Stimulated activated CD4-positive, alpha-beta T cell treated with anti-CD3 and anti-CD28 coated beads, TNF-alpha, amount 100 ng/mL, for 1 hour (primary cell): ENCODE results near the gene CHAD.

Source experiments
- DNase-seq, 3 donors: peaks; one replicate each; pipeline ENCODE4 v3.0.0-alpha.2; 2020; ENCODE audit warnings: low read depth in 3 of 3, low spot score in 1 of 3

Gene CHAD

DNA sequence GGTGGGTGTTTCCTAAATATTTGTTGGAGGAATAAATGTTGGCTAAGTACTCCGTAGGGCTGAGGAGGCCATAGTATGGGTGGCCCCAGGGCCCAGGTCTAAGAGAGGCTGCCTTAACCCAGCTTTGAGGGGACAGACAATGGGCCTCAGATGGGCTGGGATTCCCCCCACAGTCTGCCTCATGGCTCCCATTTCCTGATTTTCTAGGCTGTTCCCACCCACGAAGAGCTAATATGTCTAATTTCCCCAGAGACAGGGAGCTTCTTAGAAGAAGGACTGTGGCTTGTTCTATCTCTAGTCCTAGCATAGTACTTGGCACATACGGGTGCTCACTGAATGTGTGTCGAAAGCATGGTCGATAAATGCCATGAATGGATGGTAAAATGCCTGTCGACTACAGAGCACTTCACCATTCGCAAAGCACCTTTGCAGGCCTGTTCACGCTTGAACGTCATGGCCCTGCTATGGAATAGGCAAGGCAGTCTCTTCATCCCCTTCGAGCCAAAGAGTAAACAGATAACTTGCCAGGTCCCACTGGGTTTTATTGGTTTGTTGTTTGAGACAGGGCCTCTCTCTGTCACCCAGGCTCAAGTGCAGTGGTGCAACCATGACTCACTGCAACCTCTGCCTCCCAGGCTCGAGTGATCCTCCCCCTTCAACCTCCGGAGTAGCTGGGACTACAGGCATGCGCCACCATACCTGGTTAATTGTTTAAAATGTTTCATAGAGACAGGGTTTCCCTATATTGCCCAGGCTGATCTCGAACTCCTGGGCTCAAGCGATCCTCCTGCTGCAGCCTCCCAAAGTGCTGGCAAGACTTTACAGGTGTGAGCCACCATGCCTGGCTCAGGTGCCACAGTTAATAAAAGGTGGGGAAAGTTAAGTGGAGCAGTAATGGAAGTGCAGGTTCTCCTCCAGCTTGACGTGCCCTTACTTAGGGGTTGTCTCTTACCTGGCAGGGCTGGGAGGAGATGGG lies 9.7 kb downstream of the CHAD start:
- no peak for DNase-seq

DNA sequence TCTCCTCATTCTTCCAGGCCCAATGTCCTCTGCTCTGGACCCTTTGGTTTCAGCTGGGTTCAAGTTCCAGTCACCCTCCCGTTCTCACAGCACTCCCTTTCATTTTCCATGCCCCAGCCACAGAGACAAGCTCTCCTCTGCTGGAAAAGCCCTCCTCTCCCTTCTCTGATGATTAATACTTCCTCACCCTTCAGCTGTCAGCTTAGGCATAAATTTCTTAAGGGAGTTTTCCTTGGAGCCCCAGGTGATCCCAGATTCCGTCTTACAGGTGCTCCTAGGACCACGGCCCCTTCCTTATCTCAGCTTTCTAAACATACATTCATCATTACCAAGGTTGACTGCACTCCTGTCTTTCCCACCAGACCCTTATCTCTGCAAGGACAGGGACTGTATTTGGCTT lies 10.4 kb downstream of the CHAD start:
- no peak for DNase-seq

DNA sequence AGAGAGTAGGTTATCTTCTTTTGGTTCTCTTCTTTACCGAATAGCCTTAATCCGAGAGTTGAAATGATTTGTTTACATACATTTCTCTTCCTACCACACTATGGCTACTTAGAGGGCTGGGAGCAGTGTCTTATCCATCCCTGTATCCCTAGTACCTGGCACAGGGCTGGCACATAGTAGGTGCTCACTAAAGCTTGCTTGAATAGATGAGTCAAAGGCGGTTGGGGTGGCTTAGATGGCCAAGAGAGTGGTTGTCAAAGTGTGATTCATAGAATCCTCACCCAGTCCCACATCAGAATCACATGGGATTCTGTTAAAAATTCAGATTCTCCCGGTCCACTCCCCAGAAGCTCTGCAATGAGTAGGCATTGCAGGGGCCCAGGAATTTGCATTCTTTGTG lies 11.1 kb downstream of the CHAD start:
- DNase-seq: no peak

DNA sequence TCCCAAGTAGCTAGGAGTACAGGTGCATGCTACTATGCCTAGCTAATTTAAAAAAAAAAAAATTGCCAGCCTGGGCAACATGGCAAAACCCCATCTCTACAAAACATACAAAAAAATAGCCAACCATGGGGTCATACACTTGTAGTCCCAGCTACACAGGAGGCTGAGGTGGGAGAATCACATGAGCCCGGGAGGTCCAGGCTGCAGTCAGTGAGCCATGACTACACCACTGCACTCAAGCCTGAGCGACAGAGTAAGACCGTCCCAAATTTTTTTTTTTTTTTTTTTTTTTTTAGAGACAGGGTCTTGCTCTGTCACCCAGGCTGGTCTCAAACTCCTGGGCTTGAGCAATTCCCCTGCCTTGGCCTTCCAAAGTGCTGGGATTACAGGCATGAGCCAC lies 14.8 kb downstream of the CHAD start:
- no peak for DNase-seq

DNA sequence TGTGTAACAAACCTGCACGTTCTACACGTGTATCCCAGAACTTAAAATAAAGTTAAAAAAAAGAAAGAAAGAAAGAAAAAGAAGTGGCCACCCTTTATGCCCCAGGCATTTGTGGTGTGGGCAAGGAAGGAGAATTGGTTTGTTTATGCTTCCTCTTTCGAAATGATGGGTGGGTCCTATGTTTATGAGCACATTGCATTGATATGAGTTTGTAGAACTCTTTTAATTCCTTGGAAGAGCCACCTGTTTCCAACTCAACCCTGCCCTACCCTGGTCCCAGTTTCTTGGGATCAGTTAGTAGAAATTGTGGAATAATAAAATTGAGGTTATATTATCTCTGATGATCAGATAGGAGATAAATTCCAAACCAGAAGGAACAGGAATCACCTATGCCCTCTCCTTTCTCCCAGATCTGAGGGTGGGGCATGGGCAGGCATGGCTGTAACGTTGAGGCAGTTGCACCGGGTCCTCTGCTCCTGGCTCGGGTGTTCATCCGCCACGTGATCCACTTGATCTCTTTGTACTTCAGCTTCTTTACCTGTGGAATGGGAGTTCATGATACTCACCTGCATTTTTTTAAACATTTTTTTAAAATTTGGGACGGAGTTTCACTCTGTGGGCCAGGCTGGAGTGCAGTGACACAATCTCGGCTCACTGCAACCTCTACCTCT lies 15.9 kb downstream of the CHAD start:
- DNase-seq: no peak

DNA sequence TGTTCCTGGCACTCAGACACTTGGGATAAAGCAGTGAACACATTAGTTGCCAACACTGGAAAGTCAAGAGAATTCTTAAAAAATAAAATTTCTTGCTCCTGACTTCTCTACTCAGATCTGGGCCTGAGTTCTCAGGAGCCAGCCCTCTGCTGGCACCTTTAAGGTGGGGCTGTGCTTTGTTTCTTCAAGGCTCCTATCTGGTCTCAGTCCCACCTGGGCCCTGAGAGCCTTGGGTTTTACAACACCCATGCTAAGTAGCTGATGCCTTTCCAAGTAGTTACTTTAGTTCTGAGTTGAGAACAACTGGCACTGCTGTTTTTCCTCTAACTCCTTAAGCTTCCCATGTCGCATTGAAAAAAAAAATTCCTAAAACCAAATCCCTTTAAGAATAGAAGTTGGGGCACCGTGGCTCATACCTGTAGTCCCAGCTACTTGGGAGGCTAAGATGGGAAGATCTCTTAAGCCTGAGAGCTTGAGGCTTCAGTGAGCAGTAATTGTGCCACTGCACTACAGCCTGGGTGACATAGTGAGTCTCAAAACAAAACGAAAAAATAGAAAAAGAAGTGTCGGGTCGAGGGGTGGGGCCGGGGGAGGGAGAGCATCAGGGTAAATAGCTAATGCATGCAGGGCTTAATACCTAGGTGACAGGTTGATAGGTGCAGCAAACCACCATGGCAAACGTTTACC lies 16.6 kb downstream of the CHAD start:
- DNase-seq: no peak

DNA sequence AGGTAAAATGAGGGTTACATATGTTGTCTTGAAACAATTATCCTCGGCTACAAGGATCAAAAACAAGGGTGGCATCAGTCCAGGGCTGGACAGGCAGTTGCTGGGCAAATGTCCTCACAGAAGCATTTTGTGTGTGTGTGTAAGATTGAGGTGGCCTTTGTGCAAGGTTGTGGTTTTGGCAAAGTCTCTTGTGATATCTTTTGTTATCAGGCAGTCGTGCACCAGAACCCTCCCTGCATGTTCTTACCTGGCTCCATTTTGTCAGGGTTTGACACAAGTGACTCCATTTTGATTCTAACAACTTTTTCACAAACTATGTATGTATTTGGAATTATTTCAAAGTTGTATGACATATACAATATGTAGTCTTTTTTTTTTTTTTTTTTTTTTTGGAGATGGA lies 20.0 kb downstream of the CHAD start:
- no peak for DNase-seq

DNA sequence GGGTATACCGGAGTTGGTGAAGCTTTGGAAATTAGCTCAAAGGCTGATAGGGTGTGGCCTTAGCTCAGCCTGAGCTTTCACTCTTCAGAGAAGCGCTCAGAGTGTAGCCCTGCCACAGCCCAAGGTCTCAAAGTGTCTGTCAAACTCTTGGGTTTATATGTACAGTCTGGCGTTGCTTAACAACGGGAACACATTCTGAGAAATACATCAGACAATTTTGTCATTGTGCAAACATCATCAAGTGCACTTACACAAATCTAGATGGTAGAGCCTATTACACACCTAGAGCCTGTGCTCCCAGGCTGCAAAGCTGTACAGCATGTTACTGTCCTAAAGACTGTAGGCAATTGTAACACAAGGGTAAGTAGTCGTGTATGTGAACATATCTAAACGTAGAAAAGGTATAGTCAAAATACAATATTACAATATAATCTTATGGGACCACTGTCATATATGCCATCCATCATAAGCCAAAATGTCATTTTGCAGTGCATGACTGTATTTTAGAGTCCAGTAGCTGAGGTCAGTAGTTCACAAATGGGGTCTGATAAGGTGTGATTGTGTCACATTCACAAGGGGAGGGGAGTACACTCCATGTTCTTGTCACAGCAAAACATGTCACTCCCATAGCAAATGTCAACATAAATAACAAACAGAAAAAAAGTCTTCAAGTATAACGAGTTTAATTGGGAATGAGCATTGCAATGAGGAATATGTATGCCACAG lies 20.6 kb downstream of the CHAD start:
- no peak for DNase-seq

DNA sequence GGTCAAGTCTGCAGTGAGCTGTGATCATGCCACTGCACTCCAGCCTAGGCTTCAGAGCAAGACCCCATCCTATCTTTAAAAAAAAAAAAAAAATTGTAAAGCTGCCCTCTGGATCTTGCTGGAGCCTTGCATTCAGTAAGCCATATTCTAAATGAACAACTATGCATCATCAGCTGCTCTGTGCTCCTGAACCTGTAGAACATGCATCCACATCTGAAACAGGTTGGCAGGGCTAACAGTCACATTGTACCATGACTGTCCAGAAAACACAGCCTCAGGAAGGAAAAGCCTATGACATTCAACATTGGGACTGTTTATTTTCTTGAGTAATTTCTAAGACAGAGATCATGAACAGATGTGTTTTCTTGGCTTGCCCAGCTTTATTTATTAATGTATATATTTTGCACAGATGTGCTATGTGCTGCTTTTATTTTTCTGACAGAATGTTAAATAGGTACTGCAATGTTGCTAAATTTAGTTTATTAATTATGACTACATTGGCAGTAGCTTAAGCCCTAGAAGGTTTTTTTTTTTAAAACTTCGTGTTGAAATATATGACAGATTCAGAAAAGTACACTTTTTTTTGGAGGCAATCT lies 22.9 kb downstream of the CHAD start:
- DNase-seq: no peak

DNA sequence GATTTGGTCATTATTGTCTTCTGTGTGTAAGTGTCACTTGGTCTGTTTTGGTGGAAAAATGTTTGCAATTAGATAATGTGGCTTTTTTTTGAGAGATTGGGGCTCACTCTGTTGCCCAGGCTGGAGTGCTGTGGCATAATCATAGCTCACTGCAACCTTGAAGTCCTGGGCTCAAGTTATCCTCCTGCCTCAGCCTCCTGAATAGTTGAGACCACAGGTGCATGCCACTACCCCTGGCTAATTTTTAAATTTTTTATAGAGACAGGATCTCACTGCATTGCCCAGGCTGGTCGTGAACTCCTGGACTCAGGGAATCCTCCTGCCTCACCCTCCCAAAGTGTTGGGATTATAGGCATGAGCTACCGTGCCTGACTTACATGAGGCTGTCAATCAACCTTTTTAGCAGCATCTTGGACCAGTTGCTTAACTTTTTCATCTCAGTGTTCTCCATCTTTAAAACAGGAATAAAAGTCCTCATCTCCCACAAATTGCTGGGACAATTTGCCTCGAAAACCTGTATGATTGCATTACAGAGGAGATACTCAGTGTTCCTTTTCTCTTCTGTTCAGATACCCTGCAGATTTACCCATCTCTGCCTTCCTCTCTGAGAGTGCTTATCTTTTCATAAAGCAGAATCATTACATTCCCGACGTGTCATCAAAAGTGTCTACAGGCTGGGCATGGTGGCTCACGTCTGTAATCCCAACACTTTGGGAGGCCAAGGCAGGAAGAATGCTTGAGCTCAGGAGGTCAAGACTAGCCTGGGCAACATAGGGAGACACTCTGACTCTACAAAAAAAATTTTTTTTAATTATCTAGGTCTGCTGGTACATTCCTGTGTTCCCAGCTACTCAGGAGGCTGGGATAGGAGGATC lies 23.6 kb downstream of the CHAD start:
- no peak for DNase-seq

DNA sequence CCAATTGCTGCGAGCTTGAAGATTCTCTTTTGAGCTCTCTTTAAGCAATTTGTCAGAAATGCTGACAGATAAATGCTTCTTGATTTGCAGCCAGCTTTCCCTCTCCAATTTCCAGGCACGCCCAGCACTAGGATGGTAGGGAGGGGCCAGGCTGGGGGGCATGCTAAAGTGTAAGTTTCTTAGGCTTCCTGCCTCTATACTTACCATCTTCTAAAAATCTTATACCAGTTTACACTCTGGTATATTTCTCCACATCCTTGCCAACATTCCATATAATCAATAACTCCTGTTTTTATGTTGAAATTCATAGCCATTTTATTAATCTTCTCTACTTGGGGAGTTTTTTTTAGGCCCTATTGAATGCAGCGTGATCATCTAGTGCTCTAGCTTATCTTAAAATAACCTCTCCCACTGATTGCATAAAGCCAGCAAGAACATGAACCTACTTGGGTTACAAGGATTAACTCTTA lies 25.1 kb downstream of the CHAD start:
- no peak for DNase-seq

DNA sequence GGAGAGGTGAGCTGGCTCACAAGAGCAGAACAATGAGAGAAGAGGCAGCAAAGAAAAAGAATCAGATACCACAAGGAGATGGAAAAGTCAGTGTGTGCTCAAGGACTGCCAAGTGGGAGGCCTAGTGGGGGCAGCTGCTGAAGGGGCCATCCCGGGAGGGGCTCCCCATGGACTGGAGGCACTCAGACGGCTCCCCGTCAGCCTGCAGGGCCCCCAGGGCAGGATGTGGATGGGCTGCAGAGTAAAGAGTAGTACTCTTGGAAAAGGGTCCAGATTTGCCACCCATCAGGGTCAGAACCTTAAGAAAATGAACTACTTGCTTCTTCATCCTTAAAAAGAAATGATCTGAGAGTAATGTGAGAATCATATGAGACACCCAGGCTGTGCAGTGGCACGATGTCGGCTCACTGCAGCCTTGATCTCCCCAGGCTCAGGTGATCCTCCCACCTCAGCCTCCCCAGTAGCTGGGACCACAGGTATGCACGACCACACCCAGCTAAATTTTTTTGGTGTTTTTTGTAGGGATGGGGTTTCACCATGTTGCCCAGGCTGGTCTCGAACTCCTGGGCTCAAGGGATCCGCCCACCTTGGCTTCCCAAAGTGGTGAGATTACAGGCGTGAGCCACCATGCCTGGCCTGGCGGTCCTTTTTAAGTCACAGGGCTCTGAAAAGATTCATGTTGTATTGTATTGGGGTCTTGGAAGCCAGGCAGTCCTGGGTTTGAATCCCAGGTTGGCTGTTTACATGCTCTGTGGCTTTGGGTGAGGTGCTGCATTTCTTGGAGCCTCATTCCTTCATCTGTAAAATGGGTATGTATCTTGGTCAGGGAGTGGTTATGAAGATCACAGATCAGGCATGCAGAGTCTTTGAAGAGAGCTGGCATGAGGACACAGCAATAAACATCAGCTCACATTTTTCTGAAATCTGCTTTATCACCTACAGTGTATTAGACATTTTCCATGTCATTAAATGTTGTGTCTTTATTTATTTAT lies 27.5 kb downstream of the CHAD start:
- no peak for DNase-seq

DNA sequence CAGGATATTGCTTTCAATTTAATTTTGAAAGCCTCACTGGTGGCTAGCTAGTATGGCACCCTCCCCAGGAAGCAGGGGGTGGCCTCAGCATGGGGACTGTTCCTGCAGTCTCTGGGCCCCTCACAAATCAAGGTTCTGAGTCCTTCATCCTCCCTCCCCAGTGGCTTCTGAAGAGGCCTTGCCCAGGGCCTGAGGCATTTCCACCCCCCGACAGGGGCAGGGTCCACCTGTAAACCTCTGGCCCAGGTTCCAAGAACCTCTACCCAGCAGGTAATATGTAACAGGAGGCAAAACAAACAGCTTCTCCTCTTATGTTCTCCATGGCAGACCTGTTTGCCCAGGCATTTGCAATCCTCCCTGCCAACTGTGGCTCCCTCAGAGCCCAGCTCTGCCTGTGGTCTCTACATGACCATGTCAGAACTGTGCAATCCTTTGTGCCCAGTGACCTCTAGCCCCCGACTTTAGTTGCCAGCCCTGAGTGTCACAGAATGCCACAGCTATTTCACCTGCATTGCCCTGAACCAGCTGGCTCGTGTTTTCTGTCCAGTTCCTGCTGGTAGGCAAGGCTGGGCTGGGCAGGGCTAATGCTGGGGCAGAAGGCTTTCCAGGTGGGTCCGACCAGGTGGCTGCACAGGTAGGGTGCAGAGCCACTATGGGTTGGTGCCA lies 28.4 kb downstream of the CHAD start:
- no peak for DNase-seq

DNA sequence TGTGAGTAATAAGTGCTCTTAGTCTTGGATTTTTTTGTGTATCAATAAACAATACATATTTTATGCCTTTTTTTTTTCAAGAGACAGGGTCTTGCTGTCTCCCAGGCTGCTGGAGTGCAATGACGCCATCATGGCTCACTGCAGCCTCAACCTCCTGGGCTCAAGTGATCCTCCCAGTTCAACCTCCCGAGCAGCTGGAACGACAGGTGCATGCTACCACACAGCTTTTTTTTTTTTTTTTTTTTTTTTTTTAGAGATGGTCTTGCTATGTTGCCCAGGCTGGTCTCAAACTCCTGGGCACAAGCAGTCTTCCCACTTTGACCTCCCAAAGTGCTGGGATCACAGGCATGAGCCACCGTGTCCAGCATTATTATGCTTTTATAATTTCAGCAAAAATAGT lies 29.7 kb downstream of the CHAD start:
- DNase-seq: no peak

DNA sequence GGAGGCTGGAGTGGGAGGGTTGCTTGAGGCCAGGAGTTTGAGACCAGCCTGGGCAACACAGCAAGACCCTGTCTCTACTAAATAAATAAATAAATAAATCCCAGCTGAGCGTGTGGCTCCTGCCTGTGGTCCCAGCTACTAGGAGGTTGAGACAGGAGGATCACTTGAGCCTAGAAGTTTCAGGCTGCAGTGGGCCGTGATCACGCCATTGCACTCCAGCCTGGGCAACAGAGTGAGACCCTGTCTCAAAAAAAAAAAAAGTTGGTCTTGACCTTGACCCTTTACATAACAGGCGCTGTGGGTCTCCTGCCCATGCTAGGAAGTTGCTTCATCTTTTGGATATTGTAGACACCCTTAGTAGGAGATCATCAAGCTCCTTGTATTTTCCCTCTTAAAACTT lies 31.3 kb downstream of the CHAD start:
- DNase-seq: no peak

DNA sequence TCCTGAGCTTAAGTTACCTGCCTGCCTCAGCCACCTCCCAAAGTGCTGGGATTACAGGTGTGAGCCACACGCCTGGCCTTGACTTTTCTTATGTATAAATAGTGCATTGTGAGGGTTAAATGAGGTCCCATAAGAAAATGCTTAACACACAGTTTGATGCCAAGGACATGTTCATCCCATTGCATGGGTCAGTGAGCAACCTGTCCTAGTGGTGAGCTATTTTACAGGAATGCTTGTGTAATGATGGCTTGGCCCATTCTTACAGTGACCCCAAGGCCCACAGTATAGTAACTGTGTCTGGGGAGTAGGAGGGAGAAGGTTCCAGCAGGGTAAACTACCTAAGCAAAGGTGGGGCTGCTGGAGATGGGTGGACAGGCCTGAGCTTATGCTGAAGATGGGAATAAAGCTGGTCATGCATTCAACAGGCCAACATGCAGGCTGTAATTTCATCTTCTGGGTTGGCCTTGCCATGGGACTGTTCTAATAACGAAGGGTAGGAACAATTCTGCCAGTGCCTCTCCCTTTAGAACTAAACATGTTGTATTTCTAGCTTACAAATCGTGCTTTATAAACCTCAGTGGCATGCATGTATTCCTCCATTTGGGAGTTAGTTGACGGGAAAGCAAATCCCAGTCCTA lies 36.4 kb downstream of the CHAD start:
- DNase-seq: no peak

DNA sequence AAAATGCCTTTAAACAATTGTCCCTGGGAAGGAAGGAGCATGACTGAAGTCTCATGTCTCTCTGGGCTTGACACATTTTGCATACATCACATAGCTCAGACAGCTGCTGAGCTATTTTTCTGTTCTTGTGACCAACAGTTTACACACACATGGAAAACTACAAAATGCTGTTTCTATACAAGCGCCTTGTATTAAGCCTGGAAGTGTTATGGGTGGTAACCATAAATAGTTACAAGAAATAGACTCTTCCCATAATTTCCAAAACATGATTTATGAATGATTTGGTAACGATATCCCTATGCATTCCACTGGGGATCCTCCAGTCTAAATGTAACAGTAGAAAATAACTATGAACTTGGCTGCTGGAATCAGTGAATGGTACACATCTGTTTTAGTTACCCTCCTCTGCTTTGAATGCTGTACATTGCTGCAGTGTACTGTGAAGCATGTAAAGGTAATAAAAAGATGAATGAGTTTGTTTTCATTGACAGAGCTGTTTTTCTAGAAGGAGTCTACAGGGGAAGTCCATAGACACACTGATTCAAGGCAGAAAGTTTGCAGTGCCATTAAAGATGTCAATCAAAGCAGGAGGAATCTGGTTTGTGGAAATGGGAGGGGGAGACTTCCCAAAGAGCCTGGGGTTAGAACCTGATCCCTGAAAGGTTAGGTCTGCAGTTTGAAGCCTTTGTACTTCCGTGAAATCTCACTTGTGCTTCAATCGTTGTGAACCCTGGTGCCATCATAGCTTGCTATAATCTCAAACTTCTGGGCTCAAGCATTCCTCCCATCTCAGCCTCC lies 37.7 kb downstream of the CHAD start:
- DNase-seq: no peak
